Left ventricle myocardium inferior (tissue), 1 donor: ENCODE data around the gene EMID1. TPM values are rescaled to one million over a fixed set of nuclear protein-coding genes. Genes with fewer than 3 reads are reported as not detected.
A peak's percentile ranks its signal among the peaks of the same experiment; 100 is the strongest.

ENCODE experiments used
- DNase-seq: peaks from one replicate; pipeline ENCODE4 v3.0.0-alpha.2; 2020
- H3K27ac ChIP-seq: fragments of 200-600 bp; replicated peaks from 2 replicates; pipeline ENCODE4 v1.8.0; 2021
- H3K27me3 ChIP-seq: fragments of 200-600 bp; 2 replicates; pipeline ENCODE4 v1.8.0; 2021; ENCODE audit warnings: low read depth
- H3K36me3 ChIP-seq: fragments of 200-600 bp; 2 replicates; pipeline ENCODE4 v1.8.0; 2021
- H3K4me1 ChIP-seq: fragments of 200-600 bp; 2 replicates; pipeline ENCODE4 v1.8.0; 2021
- H3K4me3 ChIP-seq: fragments of 200-600 bp; 2 replicates; pipeline ENCODE4 v1.8.0; 2021; ENCODE audit warnings: mild to moderate bottlenecking, moderate library complexity
- H3K9me3 ChIP-seq: fragments of 200-600 bp; replicated peaks from 2 replicates; pipeline ENCODE4 v1.8.0; 2021
- intact Hi-C: fragments of 100-400 bp; cut with micrococcal nuclease; formaldehyde crosslinking; loops from one replicate; pipeline ENCODE4 v1.11.0; 2022
- total RNA-seq: library from RNA; stranded (reverse); fragmentation: NEBNext Ultra II Directional; extraction: Animal tissue kit (Norgen Biotek cat#: 25700); gene quantifications from one replicate; pipeline ENCODE4 v1.2.1, GENCODE V29; 2021
- TF ChIP-seq, protein P1 (sequence below): fragments of 200-600 bp; IDR thresholded peaks from 2 replicates; pipeline ENCODE4 v1.8.0; 2021; ENCODE audit warnings: antibody characterized with exemption, mild to moderate bottlenecking, borderline replicate concordance
- donor health status: DM: no; HTN: yes; CAD: no; lungs with severe emphysema.

The EMID1 gene
- total RNA-seq, 1 donor from 2014 or later: 0.74 TPM

DNA sequence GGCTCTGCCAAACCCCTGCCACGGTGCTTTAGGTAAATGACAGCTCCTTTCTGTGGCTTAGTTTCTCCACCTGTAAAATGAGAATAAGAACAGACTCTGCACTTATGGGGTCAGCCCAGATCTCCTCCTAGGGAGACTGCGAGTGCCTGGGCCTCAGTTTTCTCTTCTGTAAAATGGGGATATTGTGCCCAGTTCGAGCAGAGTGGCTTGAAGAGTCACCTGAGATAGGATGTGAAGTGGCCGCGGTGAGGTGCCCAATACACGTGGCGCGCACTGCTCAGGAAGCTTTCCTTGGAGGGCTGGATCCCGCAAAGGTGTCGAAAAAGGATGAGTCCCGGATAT, 473 bp upstream of the EMID1 start:
- peaks cover 15% of the 10 kb centered on the region for H3K27me3 ChIP-seq
- peak overlapping the region; percentile 65 for H3K4me3 ChIP-seq
- H3K4me1 ChIP-seq: peaks cover 24% of the 10 kb centered on the region
- intact Hi-C loops: no loop called here
- H3K27ac ChIP-seq: no peak overlapping the region
- no peaks in the 10 kb centered on the region for H3K36me3 ChIP-seq
- TF ChIP-seq, protein P1, sequence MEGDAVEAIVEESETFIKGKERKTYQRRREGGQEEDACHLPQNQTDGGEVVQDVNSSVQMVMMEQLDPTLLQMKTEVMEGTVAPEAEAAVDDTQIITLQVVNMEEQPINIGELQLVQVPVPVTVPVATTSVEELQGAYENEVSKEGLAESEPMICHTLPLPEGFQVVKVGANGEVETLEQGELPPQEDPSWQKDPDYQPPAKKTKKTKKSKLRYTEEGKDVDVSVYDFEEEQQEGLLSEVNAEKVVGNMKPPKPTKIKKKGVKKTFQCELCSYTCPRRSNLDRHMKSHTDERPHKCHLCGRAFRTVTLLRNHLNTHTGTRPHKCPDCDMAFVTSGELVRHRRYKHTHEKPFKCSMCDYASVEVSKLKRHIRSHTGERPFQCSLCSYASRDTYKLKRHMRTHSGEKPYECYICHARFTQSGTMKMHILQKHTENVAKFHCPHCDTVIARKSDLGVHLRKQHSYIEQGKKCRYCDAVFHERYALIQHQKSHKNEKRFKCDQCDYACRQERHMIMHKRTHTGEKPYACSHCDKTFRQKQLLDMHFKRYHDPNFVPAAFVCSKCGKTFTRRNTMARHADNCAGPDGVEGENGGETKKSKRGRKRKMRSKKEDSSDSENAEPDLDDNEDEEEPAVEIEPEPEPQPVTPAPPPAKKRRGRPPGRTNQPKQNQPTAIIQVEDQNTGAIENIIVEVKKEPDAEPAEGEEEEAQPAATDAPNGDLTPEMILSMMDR: no peak
- H3K9me3 ChIP-seq: no peaks in the 10 kb centered on the region
- no peak for DNase-seq

DNA sequence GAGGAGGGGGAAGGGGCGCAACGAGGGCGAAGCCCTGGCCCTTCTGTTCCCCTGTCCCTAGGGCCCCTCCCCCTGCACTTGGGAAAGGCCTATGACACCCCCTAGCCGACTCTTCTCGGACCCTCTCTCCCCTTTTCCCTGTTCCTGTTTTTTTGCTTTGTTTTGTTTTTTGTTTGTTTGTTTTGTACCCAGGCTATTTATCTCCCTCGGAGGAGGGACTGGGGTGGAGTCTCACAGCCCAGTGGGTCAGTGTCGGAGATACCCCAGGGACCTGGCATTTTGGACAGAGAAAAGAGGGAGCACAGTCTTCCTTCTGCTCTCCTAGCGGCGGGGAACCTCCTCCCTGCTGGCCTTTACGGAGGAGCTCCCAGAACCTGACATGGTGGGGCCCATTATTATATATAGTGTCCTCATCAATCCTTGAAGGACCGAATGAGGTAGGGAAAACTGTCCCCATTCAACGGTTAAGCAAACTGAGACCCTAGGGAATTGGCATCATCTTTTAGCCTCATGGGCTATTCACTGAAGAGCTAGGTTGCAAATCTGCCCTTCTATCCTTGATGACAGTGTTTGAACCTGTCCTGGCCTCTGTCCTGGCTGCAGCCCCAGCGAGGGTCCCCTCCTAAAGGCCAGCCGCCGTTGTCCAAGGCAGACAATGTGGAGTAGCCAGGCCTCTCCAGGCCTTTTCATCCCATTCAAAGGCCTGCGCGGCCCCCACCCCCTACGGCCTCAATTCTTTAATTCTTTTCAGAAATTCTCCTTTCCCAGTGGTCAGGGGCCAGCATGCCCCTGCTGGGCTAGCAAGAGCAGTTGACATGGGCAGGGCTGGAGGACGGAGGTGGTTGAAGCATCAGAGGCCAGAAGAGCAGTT, 911 bp downstream of the EMID1 start:
- TF ChIP-seq, protein P1: no peak
- H3K27ac ChIP-seq: no peak overlapping the region
- peak overlapping the region; percentile 65 for H3K4me3 ChIP-seq
- no peaks in the 10 kb centered on the region for H3K36me3 ChIP-seq
- H3K27me3 ChIP-seq: peaks cover 15% of the 10 kb centered on the region
- H3K4me1 ChIP-seq: peaks cover 22% of the 10 kb centered on the region
- intact Hi-C loops: no loop called here
- no peak for DNase-seq
- no peaks in the 10 kb centered on the region for H3K9me3 ChIP-seq

DNA sequence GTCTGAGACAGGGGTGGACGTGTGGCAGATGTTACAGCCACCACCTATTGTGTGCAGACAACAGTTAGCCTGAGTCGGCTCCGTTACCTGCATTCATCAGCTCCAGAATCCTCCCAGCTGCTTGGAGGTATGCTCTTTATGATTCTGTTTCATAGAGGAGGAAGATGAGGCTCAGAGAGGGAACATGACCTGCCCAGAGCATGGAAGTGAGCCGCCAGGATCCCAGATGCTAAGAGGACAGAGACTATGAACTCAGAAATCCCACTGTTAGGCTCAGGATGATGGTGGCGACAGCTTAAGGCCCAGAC, 1.5 kb downstream of the EMID1 start:
- no peaks in the 10 kb centered on the region for H3K9me3 ChIP-seq
- TF ChIP-seq, protein P1: no peak
- intact Hi-C loops: no loop called here

DNA sequence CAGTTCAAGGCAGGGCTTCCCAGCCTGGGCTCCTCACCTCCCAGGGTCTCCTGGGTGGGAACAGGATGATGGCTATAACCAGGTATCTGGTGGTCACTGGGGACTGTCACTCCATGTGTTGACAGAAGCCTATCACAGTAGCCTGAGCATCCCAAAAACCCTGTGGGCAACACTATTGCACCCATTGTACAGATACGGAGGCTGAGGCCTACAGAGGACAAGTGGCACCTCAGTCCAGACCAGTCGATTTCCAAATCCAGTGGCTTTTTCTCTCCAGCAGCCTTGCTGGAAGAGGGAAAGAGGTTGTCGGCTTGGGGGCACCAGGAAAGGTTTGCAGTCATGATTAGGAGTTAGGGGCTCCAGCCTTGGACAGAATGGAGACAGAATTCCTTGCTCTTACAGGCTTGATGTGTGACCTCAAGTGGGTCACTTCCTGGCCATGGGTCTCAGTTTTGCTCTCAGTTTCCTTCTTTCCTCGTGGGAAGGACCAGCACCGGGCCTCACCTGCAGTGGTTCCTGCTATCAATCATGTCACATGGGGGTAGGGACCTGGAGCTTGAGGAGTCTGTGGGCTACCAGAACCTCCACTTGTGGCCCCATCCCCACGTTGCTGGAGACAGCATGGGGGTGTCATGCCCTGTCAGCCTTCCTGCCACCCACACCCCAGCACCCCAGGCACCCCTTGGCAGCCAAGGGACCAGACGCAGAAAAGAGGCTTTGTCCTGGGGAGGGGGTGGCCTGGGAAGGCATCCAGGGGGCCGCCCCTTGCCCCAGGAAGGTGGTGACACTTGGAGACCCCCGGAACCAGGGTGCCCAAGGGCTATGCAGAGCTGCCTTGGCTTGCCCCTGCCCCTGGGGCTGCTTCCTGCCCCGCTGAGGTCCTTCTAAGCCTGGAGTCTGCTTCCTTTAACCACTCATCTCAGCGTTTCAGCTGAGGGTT, 2.1 kb downstream of the EMID1 start:
- no peak overlapping the region for H3K27ac ChIP-seq
- no peak for DNase-seq
- intact Hi-C loops: no loop called here
- H3K4me1 ChIP-seq: peaks cover 10% of the 10 kb centered on the region
- no peak overlapping the region for H3K4me3 ChIP-seq
- H3K27me3 ChIP-seq: peaks cover 15% of the 10 kb centered on the region
- TF ChIP-seq, protein P1: no peak
- no peaks in the 10 kb centered on the region for H3K9me3 ChIP-seq
- H3K36me3 ChIP-seq: no peaks in the 10 kb centered on the region

More for the DNA sequence above, 1.5 kb downstream of the EMID1 start:
- peaks cover 16% of the 10 kb centered on the region for H3K4me1 ChIP-seq
- DNase-seq: no peak
- H3K4me3 ChIP-seq: no peak overlapping the region
- no peak overlapping the region for H3K27ac ChIP-seq
- H3K27me3 ChIP-seq: peaks cover 15% of the 10 kb centered on the region
- no peaks in the 10 kb centered on the region for H3K36me3 ChIP-seq

DNA sequence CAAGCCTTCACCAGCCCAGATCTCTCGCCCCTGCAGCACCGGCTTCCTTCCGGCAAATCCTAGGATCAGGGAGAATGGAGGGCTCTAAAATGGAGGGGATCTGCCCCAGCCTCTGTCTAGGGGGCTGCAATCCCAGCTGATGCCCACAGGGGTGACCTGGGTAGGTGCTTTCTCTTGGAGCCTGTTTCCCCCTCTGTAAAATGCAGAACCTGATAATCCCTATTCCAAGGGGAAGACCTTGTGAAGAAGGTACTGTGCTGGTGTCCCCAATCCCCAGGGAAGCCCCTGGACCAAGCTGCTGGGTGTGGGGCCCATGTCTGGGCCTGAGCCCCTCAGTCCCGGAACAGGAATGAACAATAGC, 2.8 kb downstream of the EMID1 start:
- intact Hi-C loops: no loop called here
- TF ChIP-seq, protein P1: no peak
- no peaks in the 10 kb centered on the region for H3K9me3 ChIP-seq

More for the DNA sequence above, 2.8 kb downstream of the EMID1 start:
- Histone ChIP-seq H3K27me3 (peaks cover 15% of the 10 kb centered on the region), H3K36me3 (no peaks in the 10 kb centered on the region), H3K4me3 (no peak overlapping the region), H3K27ac (no peak overlapping the region), H3K4me1 (peaks cover 6% of the 10 kb centered on the region)
- no peak for DNase-seq
